SH-SY5Y (cell line): Measurements from ENCODE around the gene DNAH5.

ENCODE experiments used
- GATA2 ChIP-seq: IDR thresholded peaks from 2 replicates; pipeline ENCODE4 v1.6.1; 2011; ENCODE audit warnings: mild to moderate bottlenecking, low read depth, low read length
- GATA3 ChIP-seq: IDR thresholded peaks from 2 replicates; pipeline ENCODE4 v1.6.1; 2011; ENCODE audit warnings: low read depth, mild to moderate bottlenecking, low read length, moderate library complexity

GRCh38 chr5:13831351-13831750 is 113.1 kb downstream of the DNAH5 start:
- no peak for TF ChIP-seq GATA2
- TF ChIP-seq GATA3: no peak
